Measurements from ENCODE around the gene PCDHGA1.
A peak's percentile ranks its signal among the peaks of the same experiment; 100 is the strongest.

GRCh38 chr5:141343242-141343952, 13.1 kb downstream of the PCDHGA1 start, which contains the start of gene PCDHGA3:
- TF ChIP-seq POLR2A (IDR thresholded peaks at IDR 0.05; ENCODE audit: low read depth, low read length) (no peak), CEBPB (IDR thresholded peaks at IDR 0.05; ENCODE audit: low read depth, low read length) (no peak), CTCF (conservative IDR thresholded peaks at IDR 0.05; ENCODE audit: low read depth, low read length) (peak; percentile 57), RCOR1 (IDR thresholded peaks at IDR 0.05; ENCODE audit: insufficient replicate concordance, low read length) (no peak)
